GM12892 (cell line): Measurements from ENCODE around the gene WWOX.

Source experiments
- DNase-seq: peaks from one replicate; pipeline ENCODE4 v3.0.0; 2011; ENCODE audit not compliant: insufficient read length
- FAIRE-seq: peaks from 2 replicates; lab custom pipeline; 2011; peaks lifted over from hg19 to GRCh38; lab: Jason Lieb, UNC
- POLR2A ChIP-seq: IDR thresholded peaks from 2 replicates; pipeline ENCODE4 v1.6.1; 2011; ENCODE audit warnings: low read depth, low read length, control low read depth
- POLR2AphosphoS5 ChIP-seq: IDR thresholded peaks from 2 replicates; pipeline ENCODE4 v1.6.1; 2011; ENCODE audit warnings: low read depth, low read length, control low read depth
- TAF1 ChIP-seq: IDR thresholded peaks from 2 replicates; pipeline ENCODE4 v1.6.1; 2011; ENCODE audit warnings: low read depth, mild to moderate bottlenecking, control low read depth, low read length, borderline replicate concordance

The WWOX gene

DNA sequence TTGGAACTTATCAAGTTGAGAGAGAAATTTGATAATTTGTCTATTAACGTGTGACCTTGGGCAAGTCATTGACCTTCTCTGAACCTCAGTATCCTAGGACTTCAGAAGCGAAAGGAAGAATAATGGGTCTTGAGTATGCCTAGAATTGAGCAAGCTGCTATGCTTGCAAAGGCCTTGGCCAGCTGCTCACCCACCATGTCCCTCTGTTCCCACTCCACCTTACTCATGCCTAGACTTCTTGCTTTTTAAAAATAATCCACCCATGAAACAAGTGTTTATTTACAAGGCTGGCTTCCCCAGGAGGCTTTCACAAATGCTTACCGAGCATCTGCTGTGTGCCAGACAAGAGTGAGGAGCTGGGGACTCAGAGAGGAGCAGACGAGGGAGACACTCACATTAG, 910.4 kb downstream of the WWOX start:
- no peak for DNase-seq
- no peak for FAIRE-seq
- TF ChIP-seq POLR2AphosphoS5 (no peak), TAF1 (no peak), POLR2A (no peak)

DNA sequence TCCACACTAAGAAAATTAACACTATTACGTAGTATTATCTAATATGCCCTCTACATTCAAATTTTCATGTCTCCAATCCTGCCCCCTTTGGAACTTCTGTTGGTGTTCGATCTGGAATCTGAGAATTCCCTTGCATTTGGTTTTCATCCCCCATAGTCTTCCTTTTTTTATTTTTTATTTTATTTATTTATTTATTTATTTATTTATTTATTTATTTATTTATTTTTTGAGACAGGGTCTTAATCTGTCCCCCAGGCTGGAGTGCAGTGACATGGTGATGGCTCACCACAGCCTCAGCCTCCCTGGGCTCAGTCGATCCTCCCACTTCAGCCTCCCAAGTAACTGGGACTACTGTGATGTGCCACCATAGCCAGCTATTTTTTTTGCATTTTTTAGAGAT, 911.8 kb downstream of the WWOX start:
- TF ChIP-seq TAF1 = no peak
- no peak for TF ChIP-seq POLR2AphosphoS5
- no peak for TF ChIP-seq POLR2A
- DNase-seq (no peak), FAIRE-seq (no peak)

DNA sequence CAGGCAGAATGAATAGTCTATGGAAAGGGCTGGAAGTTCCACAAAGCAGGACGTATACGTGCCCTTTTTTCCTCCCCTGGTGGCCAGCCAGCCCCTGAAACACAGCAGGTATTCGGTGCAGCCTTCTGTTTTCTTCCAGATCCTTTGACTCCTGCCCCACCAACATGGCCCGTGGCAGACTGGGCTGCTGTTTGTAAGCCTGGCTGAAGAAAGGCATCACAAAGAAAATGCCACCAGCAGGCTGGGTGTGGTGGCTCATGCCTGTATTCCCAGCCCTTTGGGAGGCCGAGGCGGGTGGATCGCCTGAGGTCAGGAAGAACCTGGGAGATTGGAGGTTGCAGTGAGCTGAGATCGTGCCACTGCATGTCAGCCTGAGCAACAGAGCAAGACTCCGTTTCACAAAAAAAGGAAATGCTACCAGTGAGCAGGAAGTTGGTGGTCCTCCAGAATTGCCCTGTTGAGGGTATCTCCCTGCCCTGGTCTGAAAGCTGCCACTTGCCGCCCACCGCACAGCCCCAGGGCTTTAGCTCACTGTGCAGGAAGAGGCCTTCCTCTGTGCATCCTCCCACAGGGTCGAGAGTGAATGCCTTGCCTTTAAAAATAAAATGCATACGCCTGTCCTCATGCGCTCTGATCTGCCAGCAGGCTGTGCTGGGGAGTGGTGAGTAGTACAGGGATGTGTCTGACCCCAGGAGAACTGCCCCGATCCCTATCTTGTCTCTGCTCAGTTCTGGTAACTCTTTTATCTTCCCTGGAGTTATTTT, 913.4 kb downstream of the WWOX start:
- DNase-seq (no peak), FAIRE-seq (no peak)
- TF ChIP-seq TAF1 (no peak), POLR2AphosphoS5 (no peak), POLR2A (no peak)

DNA sequence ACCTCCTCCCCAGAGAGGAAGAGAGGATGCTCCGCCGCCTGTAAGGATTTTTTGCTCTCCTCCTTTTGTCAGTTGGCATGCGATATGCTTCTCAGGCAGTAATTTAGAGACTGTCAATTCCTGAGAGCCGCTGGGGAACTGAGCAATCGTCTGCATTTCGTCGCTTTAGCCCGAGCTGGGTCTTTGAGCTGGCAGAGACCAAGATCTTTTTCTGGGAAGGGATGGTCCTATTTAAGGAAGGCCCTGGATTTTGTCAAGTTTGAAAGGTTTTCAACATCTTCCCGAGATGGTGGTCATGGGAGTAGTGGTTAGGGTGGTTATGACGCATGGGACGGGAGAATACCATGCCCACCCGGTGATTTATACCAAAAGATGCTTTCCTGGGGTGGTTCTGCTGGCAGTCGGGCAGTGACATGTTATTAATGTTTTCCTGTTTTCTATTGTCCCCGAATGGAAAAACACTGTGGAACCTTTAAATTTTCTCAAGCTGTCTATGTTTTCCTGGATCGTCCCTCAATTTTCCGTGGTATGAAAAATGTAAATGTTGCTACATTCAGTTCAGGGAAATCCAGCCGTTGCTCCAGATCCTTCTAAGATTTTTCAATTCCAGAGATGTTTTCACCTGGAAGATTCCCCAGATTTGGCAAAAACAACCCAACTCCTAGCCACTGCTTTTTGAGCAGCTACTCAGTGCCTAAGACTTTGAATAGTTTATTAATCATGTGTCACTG, 914.6 kb downstream of the WWOX start:
- TF ChIP-seq TAF1 (no peak), POLR2A (no peak), POLR2AphosphoS5 (no peak)
- DNase-seq (no peak), FAIRE-seq (no peak)

DNA sequence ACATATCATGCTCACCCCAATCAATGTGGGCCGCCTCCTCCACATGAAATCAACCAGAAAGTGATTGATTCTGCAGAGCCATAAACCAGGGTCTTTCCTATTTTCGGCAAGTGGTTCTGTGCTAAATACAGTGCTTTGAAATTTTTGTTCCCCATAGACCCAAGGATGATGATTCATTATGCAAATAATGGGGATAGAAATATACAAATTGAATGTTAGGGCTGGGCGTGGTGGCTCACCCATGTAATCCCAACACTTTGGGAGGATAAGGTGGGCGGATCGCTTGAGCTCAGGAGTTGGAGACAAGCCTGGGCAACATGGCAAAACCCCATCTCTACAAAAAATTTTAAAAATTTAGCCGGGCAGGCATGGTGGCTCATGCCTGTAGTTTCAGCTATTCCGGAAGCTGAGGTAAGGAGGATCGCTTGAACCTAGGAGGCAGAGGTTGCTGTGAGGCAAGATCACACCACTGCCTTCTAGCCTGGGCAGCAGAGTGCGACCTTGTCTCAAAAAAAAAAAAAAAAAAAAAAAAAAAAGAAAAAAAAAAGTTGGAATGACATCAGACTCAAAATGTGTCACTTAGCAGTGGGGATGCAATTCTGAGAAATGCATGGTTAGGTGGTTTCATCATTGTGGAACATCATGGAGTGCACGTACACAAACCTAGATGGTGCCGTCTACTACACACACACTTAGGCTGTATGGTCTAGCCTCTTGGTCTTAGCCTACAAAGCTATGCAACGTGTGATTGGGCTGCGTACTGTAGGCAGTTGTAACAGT, 919.4 kb downstream of the WWOX start:
- no peak for FAIRE-seq
- no peak for DNase-seq
- no peak for TF ChIP-seq TAF1
- no peak for TF ChIP-seq POLR2A
- no peak for TF ChIP-seq POLR2AphosphoS5

DNA sequence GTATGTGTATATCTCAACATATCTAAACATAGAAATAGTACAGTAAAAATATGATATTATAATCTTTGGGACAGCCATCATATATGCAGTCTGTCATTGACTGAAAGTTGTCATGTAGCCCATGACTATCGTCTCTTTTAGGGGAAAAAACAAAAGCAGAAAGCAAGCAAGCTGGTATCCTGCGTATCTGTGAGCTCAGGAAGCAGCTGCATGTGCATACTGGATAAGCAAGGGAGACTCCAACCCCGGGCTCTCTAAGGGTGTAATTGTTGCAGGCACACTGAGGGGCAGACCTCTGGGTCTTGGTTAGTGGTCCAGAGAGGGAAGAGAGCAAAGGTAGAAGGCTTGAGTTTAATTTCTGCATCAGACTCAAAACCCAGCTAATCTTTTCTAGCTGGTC, 920.0 kb downstream of the WWOX start:
- FAIRE-seq (no peak), DNase-seq (no peak)
- TF ChIP-seq POLR2A (no peak), POLR2AphosphoS5 (no peak), TAF1 (no peak)

- TF ChIP-seq POLR2A = no peak
- no peak for TF ChIP-seq POLR2AphosphoS5
- no peak for TF ChIP-seq TAF1
- no peak for FAIRE-seq
- DNase-seq = no peak
Measured at GRCh38 chr16:79021991-79022630, 922.7 kb downstream of the WWOX start.

- no peak for TF ChIP-seq TAF1
- no peak for TF ChIP-seq POLR2A
- TF ChIP-seq POLR2AphosphoS5 = no peak
- no peak for FAIRE-seq
- DNase-seq = no peak
Measured at GRCh38 chr16:79026117-79026516, 926.7 kb downstream of the WWOX start.

- TF ChIP-seq TAF1 (no peak), POLR2AphosphoS5 (no peak), POLR2A (no peak)
- peak; percentile 54 for FAIRE-seq
- no peak for DNase-seq
Measured at GRCh38 chr16:79036541-79036940, 937.1 kb downstream of the WWOX start.

- TF ChIP-seq POLR2AphosphoS5 (no peak), TAF1 (no peak)
- FAIRE-seq (no peak), DNase-seq (no peak)
Measured at GRCh38 chr16:79037521-79038373, 938.3 kb downstream of the WWOX start.

- no peak for TF ChIP-seq TAF1
- TF ChIP-seq POLR2A = no peak
- TF ChIP-seq POLR2AphosphoS5 = no peak
- FAIRE-seq = no peak
- DNase-seq = no peak
Measured at GRCh38 chr16:79041206-79041605, 941.8 kb downstream of the WWOX start.
